HepG2 (cell line): Measurements from ENCODE around the gene GJB1. TPM values are rescaled to one million over a fixed set of nuclear protein-coding genes. Genes with fewer than 3 reads are reported as not detected.

Experiments used
- ATF7-NPFF ChIP-seq: sonication (generic); formaldehyde crosslinking; IDR thresholded peaks from 2 replicates; pipeline ENCODE4 v1.8.1; 2023; ENCODE audit warnings: mild to moderate bottlenecking, low read depth, missing genetic modification reagents, moderate library complexity
- CEBPB ChIP-seq: IDR thresholded peaks from 2 replicates; pipeline ENCODE4 v1.6.1; 2011; ENCODE audit warnings: low read depth, low read length, improper control_type of control experiment, borderline replicate concordance
- FLYWCH1 ChIP-seq: sonication (generic); formaldehyde crosslinking; IDR thresholded peaks from 2 replicates; pipeline ENCODE4 v1.8.1; 2023; ENCODE audit warnings: mild to moderate bottlenecking, missing genetic modification reagents
- GTF2F1 ChIP-seq: fragments of 150-350 bp; IDR thresholded peaks from 2 replicates; pipeline ENCODE4 v1.6.1; 2014; ENCODE audit warnings: low read length
- HOXA7 ChIP-seq: sonication (generic); formaldehyde crosslinking; IDR thresholded peaks from 2 replicates; pipeline ENCODE4 v1.8.1; 2022; ENCODE audit warnings: mild to moderate bottlenecking, missing genetic modification reagents, moderate library complexity
- MAZ ChIP-seq, 2 experiments: sonication (generic) in 1 of 2; formaldehyde crosslinking in 1 of 2; IDR thresholded peaks; 2 replicates each; pipeline versions ENCODE4 v1.5.0 to v1.6.1; 2012 to 2020; ENCODE audit warnings: low read depth in 2 of 2, mild to moderate bottlenecking in 2 of 2, borderline replicate concordance in 1 of 2, improper control_type of control experiment in 1 of 2, low read length in 1 of 2, missing genetic modification reagents in 1 of 2, moderate library complexity in 1 of 2
- NFIB ChIP-seq: sonication (generic); formaldehyde crosslinking; IDR thresholded peaks from 2 replicates; pipeline ENCODE4 v1.9.0; 2021; ENCODE audit warnings: missing genetic modification reagents, mild to moderate bottlenecking, borderline replicate concordance
- RFX5 ChIP-seq: IDR thresholded peaks from 2 replicates; pipeline ENCODE4 v1.6.1; 2011; ENCODE audit warnings: low read depth, low read length, improper control_type of control experiment
- SKI ChIP-seq: fragments of 450-650 bp; IDR thresholded peaks from one replicate; pipeline ENCODE4 v1.6.1; 2018; ENCODE audit warnings: mild to moderate bottlenecking; ENCODE audit not compliant: partially characterized antibody
- polyA plus RNA-seq, 8 experiments: library from polyadenylated mRNA; depleted of rRNA in 3 of 8; stranded (reverse) in 7 of 8; unstranded in 1 of 8; fragments of >200 nt; fragmentation: Illumina TruSeq in 4 of 8; extraction: Trizol in 4 of 8; gene quantifications; 2 replicates each; pipeline versions ENCODE4 v1.2.1 to v1.2.3, GENCODE V29; 2011 to 2016; ENCODE audit warnings: low read depth in 4 of 8, missing spikeins in 1 of 8, mixed read lengths in 1 of 8; ENCODE audit not compliant: insufficient read depth in 1 of 8
- total RNA-seq, 5 experiments: library from RNA; depleted of rRNA; stranded (reverse); fragments of >200 nt; fragmentation: Illumina TruSeq; extraction: Trizol; gene quantifications; 2 replicates each; pipeline ENCODE4 v1.2.3, GENCODE V29; 2016; ENCODE audit warnings: low read depth in 1 of 5
- TF ChIP-seq, protein P1 (sequence below): sonication (generic); formaldehyde crosslinking; IDR thresholded peaks from 2 replicates; pipeline ENCODE4 v1.4.0; 2020; ENCODE audit warnings: mild to moderate bottlenecking, missing genetic modification reagents, borderline replicate concordance
- TF ChIP-seq, protein P2 (sequence below): sonication (generic); formaldehyde crosslinking; IDR thresholded peaks from 2 replicates; pipeline ENCODE4 v1.5.0; 2020; ENCODE audit warnings: missing genetic modification reagents
- TF ChIP-seq, protein P3 (sequence below): sonication (generic); formaldehyde crosslinking; IDR thresholded peaks from 2 replicates; pipeline ENCODE4 v1.4.0; 2020; ENCODE audit warnings: missing genetic modification reagents, borderline replicate concordance
- TF ChIP-seq, protein P4 (sequence below): sonication (generic); formaldehyde crosslinking; IDR thresholded peaks from 2 replicates; pipeline ENCODE4 v1.4.0; 2020; ENCODE audit warnings: missing genetic modification reagents, borderline replicate concordance

The GJB1 gene
- total and polyA plus RNA-seq, 2 of the 13 experiments (the other 11 are each of a cell fraction or from before 2014, with no cell fraction given), result 111 to 161 TPM

DNA sequence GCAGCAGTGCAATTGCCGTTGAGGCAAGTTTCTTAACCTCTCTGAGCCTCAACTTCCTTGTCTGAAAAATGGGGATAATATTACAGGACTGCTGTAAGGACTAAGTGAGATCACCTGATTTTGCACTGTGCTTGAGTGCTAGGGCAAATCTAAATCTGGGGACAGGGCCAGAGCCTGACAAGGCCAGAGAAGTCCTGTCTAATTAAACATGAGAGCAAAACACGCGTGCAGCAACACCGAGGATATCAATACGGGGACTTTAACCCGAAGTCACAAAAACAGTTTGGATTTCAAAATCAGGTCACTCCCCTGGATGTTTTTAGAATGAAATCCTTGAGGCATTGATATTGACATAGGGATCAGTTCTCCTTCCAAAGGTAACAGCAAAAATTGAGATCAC, 5.7 kb upstream of the GJB1 start (continued):
- TF ChIP-seq, protein P1, sequence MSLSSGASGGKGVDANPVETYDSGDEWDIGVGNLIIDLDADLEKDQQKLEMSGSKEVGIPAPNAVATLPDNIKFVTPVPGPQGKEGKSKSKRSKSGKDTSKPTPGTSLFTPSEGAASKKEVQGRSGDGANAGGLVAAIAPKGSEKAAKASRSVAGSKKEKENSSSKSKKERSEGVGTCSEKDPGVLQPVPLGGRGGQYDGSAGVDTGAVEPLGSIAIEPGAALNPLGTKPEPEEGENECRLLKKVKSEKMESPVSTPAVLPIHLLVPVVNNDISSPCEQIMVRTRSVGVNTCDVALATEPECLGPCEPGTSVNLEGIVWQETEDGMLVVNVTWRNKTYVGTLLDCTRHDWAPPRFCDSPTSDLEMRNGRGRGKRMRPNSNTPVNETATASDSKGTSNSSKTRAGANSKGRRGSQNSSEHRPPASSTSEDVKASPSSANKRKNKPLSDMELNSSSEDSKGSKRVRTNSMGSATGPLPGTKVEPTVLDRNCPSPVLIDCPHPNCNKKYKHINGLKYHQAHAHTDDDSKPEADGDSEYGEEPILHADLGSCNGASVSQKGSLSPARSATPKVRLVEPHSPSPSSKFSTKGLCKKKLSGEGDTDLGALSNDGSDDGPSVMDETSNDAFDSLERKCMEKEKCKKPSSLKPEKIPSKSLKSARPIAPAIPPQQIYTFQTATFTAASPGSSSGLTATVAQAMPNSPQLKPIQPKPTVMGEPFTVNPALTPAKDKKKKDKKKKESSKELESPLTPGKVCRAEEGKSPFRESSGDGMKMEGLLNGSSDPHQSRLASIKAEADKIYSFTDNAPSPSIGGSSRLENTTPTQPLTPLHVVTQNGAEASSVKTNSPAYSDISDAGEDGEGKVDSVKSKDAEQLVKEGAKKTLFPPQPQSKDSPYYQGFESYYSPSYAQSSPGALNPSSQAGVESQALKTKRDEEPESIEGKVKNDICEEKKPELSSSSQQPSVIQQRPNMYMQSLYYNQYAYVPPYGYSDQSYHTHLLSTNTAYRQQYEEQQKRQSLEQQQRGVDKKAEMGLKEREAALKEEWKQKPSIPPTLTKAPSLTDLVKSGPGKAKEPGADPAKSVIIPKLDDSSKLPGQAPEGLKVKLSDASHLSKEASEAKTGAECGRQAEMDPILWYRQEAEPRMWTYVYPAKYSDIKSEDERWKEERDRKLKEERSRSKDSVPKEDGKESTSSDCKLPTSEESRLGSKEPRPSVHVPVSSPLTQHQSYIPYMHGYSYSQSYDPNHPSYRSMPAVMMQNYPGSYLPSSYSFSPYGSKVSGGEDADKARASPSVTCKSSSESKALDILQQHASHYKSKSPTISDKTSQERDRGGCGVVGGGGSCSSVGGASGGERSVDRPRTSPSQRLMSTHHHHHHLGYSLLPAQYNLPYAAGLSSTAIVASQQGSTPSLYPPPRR (CRISPR knock-in tag), result no peak
- TF ChIP-seq SKI (no peak), GTF2F1 (no peak), HOXA7 (CRISPR knock-in tag) (no peak), RFX5 (no peak), ATF7-NPFF (CRISPR knock-in tag) (no peak), NFIB (CRISPR knock-in tag) (no peak), MAZ (IDR thresholded peaks at IDR 0.05; ENCODE audit: borderline replicate concordance, low read depth, low read length) (no peak), MAZ (CRISPR knock-in tag; IDR thresholded peaks at IDR 0.05; ENCODE audit: low read depth) (no peak), FLYWCH1 (CRISPR knock-in tag) (no peak), CEBPB (no peak)
- TF ChIP-seq, protein P2, sequence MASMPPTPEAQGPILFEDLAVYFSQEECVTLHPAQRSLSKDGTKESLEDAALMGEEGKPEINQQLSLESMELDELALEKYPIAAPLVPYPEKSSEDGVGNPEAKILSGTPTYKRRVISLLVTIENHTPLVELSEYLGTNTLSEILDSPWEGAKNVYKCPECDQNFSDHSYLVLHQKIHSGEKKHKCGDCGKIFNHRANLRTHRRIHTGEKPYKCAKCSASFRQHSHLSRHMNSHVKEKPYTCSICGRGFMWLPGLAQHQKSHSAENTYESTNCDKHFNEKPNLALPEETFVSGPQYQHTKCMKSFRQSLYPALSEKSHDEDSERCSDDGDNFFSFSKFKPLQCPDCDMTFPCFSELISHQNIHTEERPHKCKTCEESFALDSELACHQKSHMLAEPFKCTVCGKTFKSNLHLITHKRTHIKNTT (CRISPR knock-in tag), result no peak
- TF ChIP-seq, protein P3, sequence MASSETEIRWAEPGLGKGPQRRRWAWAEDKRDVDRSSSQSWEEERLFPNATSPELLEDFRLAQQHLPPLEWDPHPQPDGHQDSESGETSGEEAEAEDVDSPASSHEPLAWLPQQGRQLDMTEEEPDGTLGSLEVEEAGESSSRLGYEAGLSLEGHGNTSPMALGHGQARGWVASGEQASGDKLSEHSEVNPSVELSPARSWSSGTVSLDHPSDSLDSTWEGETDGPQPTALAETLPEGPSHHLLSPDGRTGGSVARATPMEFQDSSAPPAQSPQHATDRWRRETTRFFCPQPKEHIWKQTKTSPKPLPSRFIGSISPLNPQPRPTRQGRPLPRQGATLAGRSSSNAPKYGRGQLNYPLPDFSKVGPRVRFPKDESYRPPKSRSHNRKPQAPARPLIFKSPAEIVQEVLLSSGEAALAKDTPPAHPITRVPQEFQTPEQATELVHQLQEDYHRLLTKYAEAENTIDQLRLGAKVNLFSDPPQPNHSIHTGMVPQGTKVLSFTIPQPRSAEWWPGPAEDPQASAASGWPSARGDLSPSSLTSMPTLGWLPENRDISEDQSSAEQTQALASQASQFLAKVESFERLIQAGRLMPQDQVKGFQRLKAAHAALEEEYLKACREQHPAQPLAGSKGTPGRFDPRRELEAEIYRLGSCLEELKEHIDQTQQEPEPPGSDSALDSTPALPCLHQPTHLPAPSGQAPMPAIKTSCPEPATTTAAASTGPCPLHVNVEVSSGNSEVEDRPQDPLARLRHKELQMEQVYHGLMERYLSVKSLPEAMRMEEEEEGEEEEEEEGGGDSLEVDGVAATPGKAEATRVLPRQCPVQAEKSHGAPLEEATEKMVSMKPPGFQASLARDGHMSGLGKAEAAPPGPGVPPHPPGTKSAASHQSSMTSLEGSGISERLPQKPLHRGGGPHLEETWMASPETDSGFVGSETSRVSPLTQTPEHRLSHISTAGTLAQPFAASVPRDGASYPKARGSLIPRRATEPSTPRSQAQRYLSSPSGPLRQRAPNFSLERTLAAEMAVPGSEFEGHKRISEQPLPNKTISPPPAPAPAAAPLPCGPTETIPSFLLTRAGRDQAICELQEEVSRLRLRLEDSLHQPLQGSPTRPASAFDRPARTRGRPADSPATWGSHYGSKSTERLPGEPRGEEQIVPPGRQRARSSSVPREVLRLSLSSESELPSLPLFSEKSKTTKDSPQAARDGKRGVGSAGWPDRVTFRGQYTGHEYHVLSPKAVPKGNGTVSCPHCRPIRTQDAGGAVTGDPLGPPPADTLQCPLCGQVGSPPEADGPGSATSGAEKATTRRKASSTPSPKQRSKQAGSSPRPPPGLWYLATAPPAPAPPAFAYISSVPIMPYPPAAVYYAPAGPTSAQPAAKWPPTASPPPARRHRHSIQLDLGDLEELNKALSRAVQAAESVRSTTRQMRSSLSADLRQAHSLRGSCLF, result no peak
- TF ChIP-seq, protein P4, sequence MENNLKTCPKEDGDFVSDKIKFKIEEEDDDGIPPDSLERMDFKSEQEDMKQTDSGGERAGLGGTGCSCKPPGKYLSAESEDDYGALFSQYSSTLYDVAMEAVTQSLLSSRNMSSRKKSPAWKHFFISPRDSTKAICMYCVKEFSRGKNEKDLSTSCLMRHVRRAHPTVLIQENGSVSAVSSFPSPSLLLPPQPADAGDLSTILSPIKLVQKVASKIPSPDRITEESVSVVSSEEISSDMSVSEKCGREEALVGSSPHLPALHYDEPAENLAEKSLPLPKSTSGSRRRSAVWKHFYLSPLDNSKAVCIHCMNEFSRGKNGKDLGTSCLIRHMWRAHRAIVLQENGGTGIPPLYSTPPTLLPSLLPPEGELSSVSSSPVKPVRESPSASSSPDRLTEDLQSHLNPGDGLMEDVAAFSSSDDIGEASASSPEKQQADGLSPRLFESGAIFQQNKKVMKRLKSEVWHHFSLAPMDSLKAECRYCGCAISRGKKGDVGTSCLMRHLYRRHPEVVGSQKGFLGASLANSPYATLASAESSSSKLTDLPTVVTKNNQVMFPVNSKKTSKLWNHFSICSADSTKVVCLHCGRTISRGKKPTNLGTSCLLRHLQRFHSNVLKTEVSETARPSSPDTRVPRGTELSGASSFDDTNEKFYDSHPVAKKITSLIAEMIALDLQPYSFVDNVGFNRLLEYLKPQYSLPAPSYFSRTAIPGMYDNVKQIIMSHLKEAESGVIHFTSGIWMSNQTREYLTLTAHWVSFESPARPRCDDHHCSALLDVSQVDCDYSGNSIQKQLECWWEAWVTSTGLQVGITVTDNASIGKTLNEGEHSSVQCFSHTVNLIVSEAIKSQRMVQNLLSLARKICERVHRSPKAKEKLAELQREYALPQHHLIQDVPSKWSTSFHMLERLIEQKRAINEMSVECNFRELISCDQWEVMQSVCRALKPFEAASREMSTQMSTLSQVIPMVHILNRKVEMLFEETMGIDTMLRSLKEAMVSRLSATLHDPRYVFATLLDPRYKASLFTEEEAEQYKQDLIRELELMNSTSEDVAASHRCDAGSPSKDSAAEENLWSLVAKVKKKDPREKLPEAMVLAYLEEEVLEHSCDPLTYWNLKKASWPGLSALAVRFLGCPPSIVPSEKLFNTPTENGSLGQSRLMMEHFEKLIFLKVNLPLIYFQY (CRISPR knock-in tag), result no peak
